ENCODE measurements around the gene UIMC1. TPM values are rescaled to one million over a fixed set of nuclear protein-coding genes. Genes with fewer than 3 reads are reported as not detected.

Gene UIMC1
- total RNA-seq, 1 experiment from 2014 or later = 38.4 TPM

DNA sequence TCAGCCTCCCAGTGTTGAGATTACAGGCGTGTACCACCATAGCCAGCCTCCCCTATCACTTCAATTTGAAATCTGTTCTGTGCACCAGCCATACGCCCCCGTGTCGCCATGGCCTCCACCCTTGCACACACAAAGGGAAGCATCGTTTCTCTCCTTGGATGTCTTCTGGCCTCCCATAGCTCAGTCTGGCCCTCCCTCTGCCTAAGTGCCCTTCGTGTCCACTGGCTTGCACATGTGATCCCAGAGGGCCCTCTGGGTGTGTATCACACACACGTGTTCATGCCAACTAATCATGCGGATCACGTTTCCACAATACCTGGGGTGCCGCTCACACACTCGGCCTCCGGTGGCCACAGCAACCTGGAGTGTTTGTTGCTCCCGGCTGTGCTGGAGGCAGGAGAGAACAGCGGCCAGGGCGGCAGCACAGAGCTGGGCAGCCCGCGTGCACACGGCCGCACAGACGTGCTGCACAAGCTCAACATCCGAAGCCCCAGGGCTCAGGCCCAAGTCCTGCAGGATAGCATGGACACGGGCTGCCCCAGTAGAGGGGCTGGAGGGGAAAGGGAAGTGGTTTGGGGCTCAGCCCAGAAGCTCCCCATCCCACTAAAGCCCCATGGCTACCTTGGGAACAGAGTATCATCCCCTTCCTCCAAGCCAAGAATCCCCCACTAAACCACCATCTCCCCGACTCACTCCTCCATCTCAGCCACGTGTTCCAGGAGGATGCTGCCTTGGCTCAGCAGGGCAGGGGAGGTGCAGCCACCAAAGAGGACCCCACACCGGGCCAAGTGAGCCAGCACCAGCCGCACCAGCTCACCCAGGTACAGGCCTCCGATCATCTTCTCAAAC is 118.3 kb downstream of the UIMC1 start (continued):
- TF ChIP-seq, protein P1, sequence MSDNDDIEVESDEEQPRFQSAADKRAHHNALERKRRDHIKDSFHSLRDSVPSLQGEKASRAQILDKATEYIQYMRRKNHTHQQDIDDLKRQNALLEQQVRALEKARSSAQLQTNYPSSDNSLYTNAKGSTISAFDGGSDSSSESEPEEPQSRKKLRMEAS (IDR thresholded peaks at IDR 0.05) = no peak
- TF ChIP-seq CEBPB (IDR thresholded peaks at IDR 0.05; ENCODE audit: low read depth) (no peak), EZH2phosphoT487 (IDR thresholded peaks at IDR 0.05; ENCODE audit: borderline replicate concordance) (no peak), RAD21 (IDR thresholded peaks at IDR 0.05; ENCODE audit: low read depth) (no peak), POLR2A (IDR thresholded peaks at IDR 0.05; ENCODE audit: borderline replicate concordance, extremely low read depth, insufficient read depth, insufficient read length) (no peak), ZNF274 (IDR thresholded peaks at IDR 0.05; ENCODE audit: low read depth, low read length) (no peak), JUND (IDR thresholded peaks at IDR 0.05) (no peak), ELF1 (IDR thresholded peaks at IDR 0.05; ENCODE audit: borderline replicate concordance, low read depth) (no peak), YY1 (IDR thresholded peaks at IDR 0.05; ENCODE audit: extremely low read depth, insufficient replicate concordance, low read depth, low read length) (no peak), ZFX (IDR thresholded peaks at IDR 0.05) (no peak)

DNA sequence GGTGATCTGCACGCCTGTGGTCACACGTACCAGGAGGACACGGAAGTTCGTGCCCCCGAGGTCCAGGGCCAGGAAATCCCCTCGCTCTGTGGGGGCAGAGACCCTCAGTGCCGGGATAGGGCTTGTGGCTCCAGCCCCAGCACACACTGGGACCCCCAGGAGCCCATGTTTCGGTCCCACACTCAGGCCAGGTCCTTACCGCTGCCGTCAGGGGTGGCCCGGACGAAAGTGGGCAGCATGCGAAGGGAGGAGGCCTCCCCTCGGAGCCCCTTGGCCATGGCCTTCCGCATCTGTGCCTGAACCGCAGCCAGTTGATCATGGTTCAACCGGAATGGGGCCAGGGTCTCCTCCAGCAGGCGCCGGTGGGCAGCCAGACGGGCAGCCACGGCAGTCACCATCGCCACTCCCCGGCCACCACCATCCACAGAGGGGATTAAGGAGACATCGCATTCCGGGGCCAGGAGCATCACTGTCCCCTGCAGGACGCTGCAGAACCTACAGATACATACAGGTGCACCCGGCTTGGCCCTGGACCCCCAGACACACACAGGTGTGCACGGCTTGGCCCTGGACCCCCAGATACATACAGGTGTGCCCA is 119.2 kb downstream of the UIMC1 start:
- Histone ChIP-seq H2AFZ (ENCODE audit: low read depth, low read length, poor library complexity, severe bottlenecking) (no peak overlapping the region), H3K27me3 (ENCODE audit: insufficient read depth, low read length) (no peaks in the 10 kb centered on the region), H3K9ac (ENCODE audit: low read length) (no peak overlapping the region), H3K9me3 (ENCODE audit: control insufficient read depth in 1 of 2, insufficient read depth in 1 of 2, low read depth in 1 of 2, low read length in 2 of 2) (no peaks in the 10 kb centered on the region), H3K79me2 (ENCODE audit: insufficient read depth, low read length) (no peaks in the 10 kb centered on the region), H3K9me2 (ENCODE audit: insufficient read depth) (no peaks in the 10 kb centered on the region), H3K27ac (ENCODE audit: low read depth, low read length) (no peak overlapping the region), H4K20me1 (ENCODE audit: insufficient read depth) (no peaks in the 10 kb centered on the region), H3K4me2 (ENCODE audit: low read length) (no peak overlapping the region), H3K36me3 (ENCODE audit: control insufficient read depth in 1 of 2, insufficient read depth in 2 of 2, low read length in 2 of 2) (no peaks in the 10 kb centered on the region), H3K4me1 (ENCODE audit: control insufficient read depth in 1 of 2, insufficient read depth in 2 of 2, low read length in 2 of 2) (no peaks in the 10 kb centered on the region), H3K4me3 (replicated peaks in 1 of 2; ENCODE audit: low read depth in 1 of 2, low read length in 2 of 2) (no peak overlapping the region)
- POLR2A ChIA-PET = no interaction called here
- CTCF ChIA-PET = no interaction called here
- RAD21 ChIA-PET (ENCODE audit: low non-redundant PET in 1 of 2, low total read pairs in 2 of 2, uncharacterized antibody in 2 of 2, unreplicated experiment in 2 of 2) = no interaction called here
- DNase-seq (ENCODE audit: low read depth, low spot score) (no peak), ATAC-seq (no peak)
- no TSS peak for BruUV-seq (replicated peaks)
- TF ChIP-seq YY1 (IDR thresholded peaks at IDR 0.05; ENCODE audit: extremely low read depth, insufficient replicate concordance, low read depth, low read length) (no peak), ZNF274 (IDR thresholded peaks at IDR 0.05; ENCODE audit: low read depth, low read length) (no peak), RAD21 (IDR thresholded peaks at IDR 0.05; ENCODE audit: low read depth) (no peak), EZH2phosphoT487 (IDR thresholded peaks at IDR 0.05; ENCODE audit: borderline replicate concordance) (no peak), POLR2AphosphoS5 (IDR thresholded peaks at IDR 0.05; ENCODE audit: low read depth, low read length) (no peak)
- TF ChIP-seq, protein P2, sequence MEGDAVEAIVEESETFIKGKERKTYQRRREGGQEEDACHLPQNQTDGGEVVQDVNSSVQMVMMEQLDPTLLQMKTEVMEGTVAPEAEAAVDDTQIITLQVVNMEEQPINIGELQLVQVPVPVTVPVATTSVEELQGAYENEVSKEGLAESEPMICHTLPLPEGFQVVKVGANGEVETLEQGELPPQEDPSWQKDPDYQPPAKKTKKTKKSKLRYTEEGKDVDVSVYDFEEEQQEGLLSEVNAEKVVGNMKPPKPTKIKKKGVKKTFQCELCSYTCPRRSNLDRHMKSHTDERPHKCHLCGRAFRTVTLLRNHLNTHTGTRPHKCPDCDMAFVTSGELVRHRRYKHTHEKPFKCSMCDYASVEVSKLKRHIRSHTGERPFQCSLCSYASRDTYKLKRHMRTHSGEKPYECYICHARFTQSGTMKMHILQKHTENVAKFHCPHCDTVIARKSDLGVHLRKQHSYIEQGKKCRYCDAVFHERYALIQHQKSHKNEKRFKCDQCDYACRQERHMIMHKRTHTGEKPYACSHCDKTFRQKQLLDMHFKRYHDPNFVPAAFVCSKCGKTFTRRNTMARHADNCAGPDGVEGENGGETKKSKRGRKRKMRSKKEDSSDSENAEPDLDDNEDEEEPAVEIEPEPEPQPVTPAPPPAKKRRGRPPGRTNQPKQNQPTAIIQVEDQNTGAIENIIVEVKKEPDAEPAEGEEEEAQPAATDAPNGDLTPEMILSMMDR (IDR thresholded peaks at IDR 0.05 in 2 of 3, conservative IDR thresholded peaks at IDR 0.05 in 1 of 3; ENCODE audit: borderline replicate concordance in 1 of 3, insufficient read depth in 1 of 3, low read depth in 2 of 3, low read length in 2 of 3) = peak; percentile 13 to 28 (median 24); a peak in 2 of 6 replicates
- TF ChIP-seq, protein P3, sequence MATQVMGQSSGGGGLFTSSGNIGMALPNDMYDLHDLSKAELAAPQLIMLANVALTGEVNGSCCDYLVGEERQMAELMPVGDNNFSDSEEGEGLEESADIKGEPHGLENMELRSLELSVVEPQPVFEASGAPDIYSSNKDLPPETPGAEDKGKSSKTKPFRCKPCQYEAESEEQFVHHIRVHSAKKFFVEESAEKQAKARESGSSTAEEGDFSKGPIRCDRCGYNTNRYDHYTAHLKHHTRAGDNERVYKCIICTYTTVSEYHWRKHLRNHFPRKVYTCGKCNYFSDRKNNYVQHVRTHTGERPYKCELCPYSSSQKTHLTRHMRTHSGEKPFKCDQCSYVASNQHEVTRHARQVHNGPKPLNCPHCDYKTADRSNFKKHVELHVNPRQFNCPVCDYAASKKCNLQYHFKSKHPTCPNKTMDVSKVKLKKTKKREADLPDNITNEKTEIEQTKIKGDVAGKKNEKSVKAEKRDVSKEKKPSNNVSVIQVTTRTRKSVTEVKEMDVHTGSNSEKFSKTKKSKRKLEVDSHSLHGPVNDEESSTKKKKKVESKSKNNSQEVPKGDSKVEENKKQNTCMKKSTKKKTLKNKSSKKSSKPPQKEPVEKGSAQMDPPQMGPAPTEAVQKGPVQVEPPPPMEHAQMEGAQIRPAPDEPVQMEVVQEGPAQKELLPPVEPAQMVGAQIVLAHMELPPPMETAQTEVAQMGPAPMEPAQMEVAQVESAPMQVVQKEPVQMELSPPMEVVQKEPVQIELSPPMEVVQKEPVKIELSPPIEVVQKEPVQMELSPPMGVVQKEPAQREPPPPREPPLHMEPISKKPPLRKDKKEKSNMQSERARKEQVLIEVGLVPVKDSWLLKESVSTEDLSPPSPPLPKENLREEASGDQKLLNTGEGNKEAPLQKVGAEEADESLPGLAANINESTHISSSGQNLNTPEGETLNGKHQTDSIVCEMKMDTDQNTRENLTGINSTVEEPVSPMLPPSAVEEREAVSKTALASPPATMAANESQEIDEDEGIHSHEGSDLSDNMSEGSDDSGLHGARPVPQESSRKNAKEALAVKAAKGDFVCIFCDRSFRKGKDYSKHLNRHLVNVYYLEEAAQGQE (IDR thresholded peaks at IDR 0.05; ENCODE audit: low read depth) = no peak
- TF ChIP-seq, protein P4, sequence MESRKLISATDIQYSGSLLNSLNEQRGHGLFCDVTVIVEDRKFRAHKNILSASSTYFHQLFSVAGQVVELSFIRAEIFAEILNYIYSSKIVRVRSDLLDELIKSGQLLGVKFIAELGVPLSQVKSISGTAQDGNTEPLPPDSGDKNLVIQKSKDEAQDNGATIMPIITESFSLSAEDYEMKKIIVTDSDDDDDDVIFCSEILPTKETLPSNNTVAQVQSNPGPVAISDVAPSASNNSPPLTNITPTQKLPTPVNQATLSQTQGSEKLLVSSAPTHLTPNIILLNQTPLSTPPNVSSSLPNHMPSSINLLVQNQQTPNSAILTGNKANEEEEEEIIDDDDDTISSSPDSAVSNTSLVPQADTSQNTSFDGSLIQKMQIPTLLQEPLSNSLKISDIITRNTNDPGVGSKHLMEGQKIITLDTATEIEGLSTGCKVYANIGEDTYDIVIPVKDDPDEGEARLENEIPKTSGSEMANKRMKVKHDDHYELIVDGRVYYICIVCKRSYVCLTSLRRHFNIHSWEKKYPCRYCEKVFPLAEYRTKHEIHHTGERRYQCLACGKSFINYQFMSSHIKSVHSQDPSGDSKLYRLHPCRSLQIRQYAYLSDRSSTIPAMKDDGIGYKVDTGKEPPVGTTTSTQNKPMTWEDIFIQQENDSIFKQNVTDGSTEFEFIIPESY (IDR thresholded peaks at IDR 0.05; ENCODE audit: extremely low read depth, insufficient replicate concordance, low read length) = no peak
- intact Hi-C loops (cut with micrococcal nuclease) = no loop called here

All from HCT116 (cell line).